ENCODE data around the gene CALY.

Gene CALY

DNA sequence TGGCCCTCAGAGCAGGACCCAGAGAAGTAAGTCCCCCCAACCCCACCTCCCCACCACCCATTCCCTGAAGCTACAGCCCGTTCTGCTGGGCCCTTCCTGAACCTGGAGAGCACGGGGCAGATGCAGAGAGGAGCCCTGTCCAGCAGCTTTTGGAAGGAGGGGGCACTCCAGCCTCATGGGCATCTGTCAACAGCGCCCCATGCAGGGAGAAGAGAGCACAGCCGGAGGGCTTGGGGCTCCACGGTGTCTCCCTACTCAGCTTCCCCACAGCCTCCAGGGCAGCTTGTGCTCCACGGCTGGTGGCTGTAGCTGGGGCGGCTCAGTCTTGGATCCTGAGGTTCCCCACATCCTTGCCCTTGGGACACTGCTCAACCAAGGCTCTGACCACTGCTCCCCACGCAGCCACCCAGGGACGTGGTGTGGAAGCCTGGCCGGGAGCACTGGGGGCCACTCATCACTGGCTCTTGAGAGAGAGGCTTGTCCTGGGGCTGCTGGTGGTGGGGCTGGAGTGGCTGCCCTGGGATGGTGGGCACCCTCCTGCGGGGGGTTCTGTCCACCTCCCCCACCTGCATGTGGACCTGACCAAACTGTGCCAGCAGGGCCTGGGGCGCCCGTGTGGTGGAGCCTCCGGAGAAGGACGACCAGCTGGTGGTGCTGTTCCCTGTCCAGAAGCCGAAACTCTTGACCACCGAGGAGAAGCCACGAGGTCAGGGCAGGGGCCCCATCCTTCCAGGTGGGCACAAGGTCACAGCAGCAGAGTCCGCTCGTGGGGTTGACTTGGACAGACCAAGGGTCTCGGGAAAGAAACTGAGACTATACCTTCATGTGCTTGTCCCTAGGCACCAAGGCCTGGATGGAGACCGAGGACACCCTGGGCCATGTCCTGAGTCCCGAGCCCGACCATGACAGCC is 15.0 kb upstream of the CALY start:
- H3K4me1 ChIP-seq (ENCODE audit: control insufficient read depth in 1 of 2, insufficient read depth in 1 of 2, low read depth in 1 of 2, low read length in 1 of 2) = peaks cover 1 to 2% of the 10 kb centered on the region in 2 experiments
- TF ChIP-seq, protein P1, sequence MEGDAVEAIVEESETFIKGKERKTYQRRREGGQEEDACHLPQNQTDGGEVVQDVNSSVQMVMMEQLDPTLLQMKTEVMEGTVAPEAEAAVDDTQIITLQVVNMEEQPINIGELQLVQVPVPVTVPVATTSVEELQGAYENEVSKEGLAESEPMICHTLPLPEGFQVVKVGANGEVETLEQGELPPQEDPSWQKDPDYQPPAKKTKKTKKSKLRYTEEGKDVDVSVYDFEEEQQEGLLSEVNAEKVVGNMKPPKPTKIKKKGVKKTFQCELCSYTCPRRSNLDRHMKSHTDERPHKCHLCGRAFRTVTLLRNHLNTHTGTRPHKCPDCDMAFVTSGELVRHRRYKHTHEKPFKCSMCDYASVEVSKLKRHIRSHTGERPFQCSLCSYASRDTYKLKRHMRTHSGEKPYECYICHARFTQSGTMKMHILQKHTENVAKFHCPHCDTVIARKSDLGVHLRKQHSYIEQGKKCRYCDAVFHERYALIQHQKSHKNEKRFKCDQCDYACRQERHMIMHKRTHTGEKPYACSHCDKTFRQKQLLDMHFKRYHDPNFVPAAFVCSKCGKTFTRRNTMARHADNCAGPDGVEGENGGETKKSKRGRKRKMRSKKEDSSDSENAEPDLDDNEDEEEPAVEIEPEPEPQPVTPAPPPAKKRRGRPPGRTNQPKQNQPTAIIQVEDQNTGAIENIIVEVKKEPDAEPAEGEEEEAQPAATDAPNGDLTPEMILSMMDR (IDR thresholded peaks at IDR 0.05) = no peak
- H3K27ac ChIP-seq = no peak overlapping the region

DNA sequence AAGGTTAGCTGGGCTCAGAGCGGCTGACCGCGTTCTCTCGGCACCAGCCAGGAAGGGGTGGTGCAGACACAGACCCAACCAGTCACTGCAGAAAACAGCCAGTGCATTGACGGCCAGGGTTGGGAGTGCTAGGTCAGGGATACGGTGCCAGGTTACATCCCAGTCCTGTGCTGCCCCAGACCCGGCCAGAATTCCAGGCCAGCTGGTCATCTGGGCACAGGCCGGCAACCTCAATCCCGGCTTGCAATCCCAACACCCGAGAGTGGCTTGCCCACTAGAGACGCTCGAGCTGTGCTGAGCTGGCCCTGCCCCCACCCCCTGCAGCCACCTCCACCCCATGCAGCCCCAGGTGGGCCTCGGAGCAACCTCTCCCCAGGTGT is 14.2 kb upstream of the CALY start:
- no peaks in the 10 kb centered on the region for H3K36me3 ChIP-seq
- no peak overlapping the region for H3K4me3 ChIP-seq (ENCODE audit: low read depth in 1 of 2, low read length in 1 of 2)
- H3K27ac ChIP-seq = no peak overlapping the region
- no peaks in the 10 kb centered on the region for H3K4me1 ChIP-seq (ENCODE audit: control insufficient read depth in 1 of 2, insufficient read depth in 1 of 2, low read depth in 1 of 2, low read length in 1 of 2)
- TF ChIP-seq, protein P1 (IDR thresholded peaks at IDR 0.05) = no peak
- H3K9me3 ChIP-seq = no peaks in the 10 kb centered on the region
- peaks cover 71% of the 10 kb centered on the region for H3K27me3 ChIP-seq

More for the DNA sequence above, 15.0 kb upstream of the CALY start:
- H3K9me3 ChIP-seq = no peaks in the 10 kb centered on the region
- H3K36me3 ChIP-seq = no peaks in the 10 kb centered on the region
- peaks cover 71% of the 10 kb centered on the region for H3K27me3 ChIP-seq
- H3K4me3 ChIP-seq (ENCODE audit: low read depth in 1 of 2, low read length in 1 of 2) = no peak overlapping the region

DNA sequence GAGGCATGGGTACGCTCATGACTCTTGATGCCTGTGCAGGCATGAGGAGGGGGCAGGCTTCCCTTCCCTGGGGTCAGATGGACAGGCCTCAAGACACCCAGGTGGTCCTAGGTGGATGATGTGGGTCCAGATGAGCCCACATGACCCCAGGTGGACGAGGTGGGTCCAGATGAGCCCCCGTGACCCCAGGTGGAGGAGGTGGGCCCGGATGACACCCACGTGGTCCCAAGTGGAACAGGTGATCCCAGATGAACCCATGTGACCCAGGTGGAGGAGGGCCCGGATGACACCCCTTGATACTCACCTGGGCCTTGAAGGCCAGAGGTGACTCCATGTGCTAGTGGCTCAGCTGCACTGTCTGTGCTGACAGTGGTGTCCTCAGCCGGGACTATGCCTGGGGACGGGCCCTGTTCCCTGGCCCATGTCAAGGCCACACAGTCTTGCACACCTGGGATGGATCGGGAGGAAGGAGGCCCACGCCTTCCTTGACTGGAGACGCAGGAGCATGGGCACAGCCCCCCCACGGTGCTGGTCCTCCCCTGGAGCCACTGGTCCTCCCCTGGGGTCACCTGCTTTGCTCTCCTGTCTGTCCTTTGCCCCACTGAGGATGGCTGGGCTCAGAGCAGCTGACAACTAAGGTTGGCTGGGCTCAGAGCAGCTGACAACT is 13.7 kb upstream of the CALY start:
- Histone ChIP-seq H3K9me3 (no peaks in the 10 kb centered on the region), H3K27me3 (peaks cover 71% of the 10 kb centered on the region), H3K36me3 (no peaks in the 10 kb centered on the region), H3K4me1 (ENCODE audit: control insufficient read depth in 1 of 2, insufficient read depth in 1 of 2, low read depth in 1 of 2, low read length in 1 of 2) (no peaks in the 10 kb centered on the region), H3K27ac (no peak overlapping the region), H3K4me3 (ENCODE audit: low read depth in 1 of 2, low read length in 1 of 2) (no peak overlapping the region)
- TF ChIP-seq, protein P1 (IDR thresholded peaks at IDR 0.05) = no peak

DNA sequence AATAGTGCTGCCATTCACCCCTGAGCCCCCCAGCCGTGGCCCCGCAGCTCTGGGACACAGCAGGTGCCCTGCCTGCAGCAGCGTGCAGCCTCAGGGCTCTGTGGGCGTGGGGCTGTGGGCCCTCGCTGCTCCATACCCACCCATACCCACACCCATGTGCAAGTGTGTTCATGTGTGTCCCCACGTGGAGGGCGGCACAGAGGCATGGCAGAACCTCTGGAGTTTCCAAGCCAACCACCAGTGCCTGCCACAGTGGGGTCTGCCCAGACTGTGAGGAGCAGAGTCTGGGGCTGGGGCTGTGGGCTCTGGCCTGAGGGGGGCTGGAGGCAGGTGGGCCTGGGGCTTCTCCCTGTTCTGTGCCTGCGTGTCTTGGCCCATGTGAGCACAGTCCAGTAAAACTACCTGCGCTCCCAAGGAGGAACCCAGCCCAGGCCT is 12.9 kb upstream of the CALY start:
- no peaks in the 10 kb centered on the region for H3K4me1 ChIP-seq (ENCODE audit: control insufficient read depth in 1 of 2, insufficient read depth in 1 of 2, low read depth in 1 of 2, low read length in 1 of 2)
- peaks cover 74% of the 10 kb centered on the region for H3K27me3 ChIP-seq
- no peak overlapping the region for H3K4me3 ChIP-seq (ENCODE audit: low read depth in 1 of 2, low read length in 1 of 2)
- TF ChIP-seq, protein P1 (IDR thresholded peaks at IDR 0.05) = no peak
- H3K9me3 ChIP-seq = no peaks in the 10 kb centered on the region
- H3K27ac ChIP-seq = no peak overlapping the region
- no peaks in the 10 kb centered on the region for H3K36me3 ChIP-seq

DNA sequence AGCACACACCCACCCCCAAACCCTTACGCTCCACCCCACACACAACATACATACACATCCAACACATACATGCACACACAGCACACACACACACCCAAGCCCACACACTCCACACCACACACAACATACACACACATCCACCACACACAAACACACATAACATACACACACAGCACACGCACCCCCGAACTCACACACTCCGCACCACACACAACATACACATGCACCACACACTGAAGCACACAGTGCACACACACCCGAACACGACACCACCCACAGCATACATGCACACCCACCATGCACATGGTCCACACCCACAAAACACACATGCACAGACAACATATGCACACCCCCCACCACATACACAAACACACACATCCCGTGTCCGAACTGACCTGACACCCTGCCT is 12.5 kb upstream of the CALY start:
- Histone ChIP-seq H3K4me3 (ENCODE audit: low read depth in 1 of 2, low read length in 1 of 2) (no peak overlapping the region), H3K27me3 (peaks cover 78% of the 10 kb centered on the region)
- TF ChIP-seq, protein P1 (IDR thresholded peaks at IDR 0.05) = no peak

More for the DNA sequence above, 12.5 kb upstream of the CALY start:
- Histone ChIP-seq H3K9me3 (no peaks in the 10 kb centered on the region), H3K36me3 (no peaks in the 10 kb centered on the region), H3K4me1 (ENCODE audit: control insufficient read depth in 1 of 2, insufficient read depth in 1 of 2, low read depth in 1 of 2, low read length in 1 of 2) (no peaks in the 10 kb centered on the region), H3K27ac (no peak overlapping the region)
